ENCODE data around the gene PRKD3.

The PRKD3 gene

GRCh38 chr2:37302701-37303252 is 21.9 kb downstream of the PRKD3 start:
- Histone ChIP-seq H3K4me1 (ENCODE audit: control insufficient read depth, insufficient read depth, low read depth, low read length) (no peaks in the 10 kb centered on the region), H3K9me3 (ENCODE audit: control insufficient read depth, low read length) (no peaks in the 10 kb centered on the region), H3K79me1 (replicated peaks; ENCODE audit: low read length, poor library complexity, severe bottlenecking) (peaks cover 24% of the 10 kb centered on the region), H2BK15ac (ENCODE audit: low read depth, poor library complexity, severe bottlenecking) (no peak overlapping the region), H2BK5ac (ENCODE audit: low read depth, low read length, poor library complexity, severe bottlenecking) (no peak overlapping the region), H3K14ac (ENCODE audit: low read length in 2 of 2) (no peak overlapping the region), H2BK120ac (ENCODE audit: low read depth, low read length) (no peak overlapping the region), H4K8ac (ENCODE audit: low read length) (no peak overlapping the region), H3K23ac (ENCODE audit: low read length in 2 of 2) (no peak overlapping the region), H4K91ac (ENCODE audit: low read length) (no peak overlapping the region), H3K4ac (ENCODE audit: low read depth in 1 of 2, low read length in 2 of 2) (no peak overlapping the region), H3K4me3 (ENCODE audit: insufficient read depth in 1 of 2, low read depth in 1 of 2, low read length in 2 of 2) (no peak overlapping the region), H3K18ac (ENCODE audit: low read depth in 1 of 2, low read length in 2 of 2) (no peak overlapping the region), H2AFZ (ENCODE audit: low read depth, low read length) (no peak overlapping the region), H2BK12ac (ENCODE audit: low read length in 2 of 2) (no peak overlapping the region), H2AK5ac (ENCODE audit: low read length, severe bottlenecking) (no peak overlapping the region), H3K27ac (ENCODE audit: low read length, poor library complexity, severe bottlenecking) (no peak overlapping the region), H3K27me3 (ENCODE audit: control insufficient read depth in 1 of 2, insufficient read depth in 1 of 2, low read length in 2 of 2) (no peaks in the 10 kb centered on the region), H3K4me2 (ENCODE audit: low read length, poor library complexity, severe bottlenecking) (no peak overlapping the region), H3K36me3 (ENCODE audit: control insufficient read depth in 1 of 2, insufficient read depth in 2 of 2, low read depth in 1 of 2, low read length in 2 of 2) (peaks cover 0 to 6% of the 10 kb centered on the region in 2 experiments), H3K9ac (ENCODE audit: low read length) (no peak overlapping the region)
- no peak for DNase-seq
- 95% methylated on average over 9 of the region's 9 CpGs for WGBS

GRCh38 chr2:37301408-37301807 is 23.2 kb downstream of the PRKD3 start:
- Histone ChIP-seq H3K4ac (ENCODE audit: low read depth in 1 of 2, low read length in 2 of 2) (no peak overlapping the region), H3K36me3 (ENCODE audit: control insufficient read depth in 1 of 2, insufficient read depth in 2 of 2, low read depth in 1 of 2, low read length in 2 of 2) (peaks cover 0 to 6% of the 10 kb centered on the region in 2 experiments), H2AFZ (ENCODE audit: low read depth, low read length) (no peak overlapping the region), H2BK120ac (ENCODE audit: low read depth, low read length) (no peak overlapping the region), H3K18ac (ENCODE audit: low read depth in 1 of 2, low read length in 2 of 2) (no peak overlapping the region), H3K9ac (ENCODE audit: low read length) (no peak overlapping the region), H2BK12ac (ENCODE audit: low read length in 2 of 2) (no peak overlapping the region), H3K4me3 (ENCODE audit: insufficient read depth in 1 of 2, low read depth in 1 of 2, low read length in 2 of 2) (no peak overlapping the region), H2BK5ac (ENCODE audit: low read depth, low read length, poor library complexity, severe bottlenecking) (no peak overlapping the region), H4K91ac (ENCODE audit: low read length) (no peak overlapping the region), H3K14ac (ENCODE audit: low read length in 2 of 2) (no peak overlapping the region), H3K27ac (ENCODE audit: low read length, poor library complexity, severe bottlenecking) (no peak overlapping the region), H3K9me3 (ENCODE audit: control insufficient read depth, low read length) (no peaks in the 10 kb centered on the region), H3K23ac (ENCODE audit: low read length in 2 of 2) (no peak overlapping the region), H2BK15ac (ENCODE audit: low read depth, poor library complexity, severe bottlenecking) (no peak overlapping the region), H3K79me1 (replicated peaks; ENCODE audit: low read length, poor library complexity, severe bottlenecking) (peaks cover 25% of the 10 kb centered on the region), H3K27me3 (ENCODE audit: control insufficient read depth in 1 of 2, insufficient read depth in 1 of 2, low read length in 2 of 2) (no peaks in the 10 kb centered on the region), H2AK5ac (ENCODE audit: low read length, severe bottlenecking) (no peak overlapping the region), H3K4me1 (ENCODE audit: control insufficient read depth, insufficient read depth, low read depth, low read length) (no peaks in the 10 kb centered on the region), H3K4me2 (ENCODE audit: low read length, poor library complexity, severe bottlenecking) (no peak overlapping the region), H4K8ac (ENCODE audit: low read length) (no peak overlapping the region)
- no peak for DNase-seq
- 56% methylated on average over 1 of the region's 2 CpGs for WGBS

- peaks cover 0 to 6% of the 10 kb centered on the region in 2 experiments for H3K36me3 ChIP-seq (ENCODE audit: control insufficient read depth in 1 of 2, insufficient read depth in 2 of 2, low read depth in 1 of 2, low read length in 2 of 2)
- no peak overlapping the region for H3K4me2 ChIP-seq (ENCODE audit: low read length, poor library complexity, severe bottlenecking)
- no peak overlapping the region for H4K91ac ChIP-seq (ENCODE audit: low read length)
- no peak overlapping the region for H2AFZ ChIP-seq (ENCODE audit: low read depth, low read length)
- no peak overlapping the region for H2BK15ac ChIP-seq (ENCODE audit: low read depth, poor library complexity, severe bottlenecking)
- H3K23ac ChIP-seq (ENCODE audit: low read length in 2 of 2) = no peak overlapping the region
- no peak overlapping the region for H2AK5ac ChIP-seq (ENCODE audit: low read length, severe bottlenecking)
- H2BK120ac ChIP-seq (ENCODE audit: low read depth, low read length) = no peak overlapping the region
- WGBS = 100% methylated on average over 3 of the region's 4 CpGs
- no peak overlapping the region for H3K4me3 ChIP-seq (ENCODE audit: insufficient read depth in 1 of 2, low read depth in 1 of 2, low read length in 2 of 2)
- no peak overlapping the region for H3K18ac ChIP-seq (ENCODE audit: low read depth in 1 of 2, low read length in 2 of 2)
- no peak overlapping the region for H2BK5ac ChIP-seq (ENCODE audit: low read depth, low read length, poor library complexity, severe bottlenecking)
- H2BK12ac ChIP-seq (ENCODE audit: low read length in 2 of 2) = no peak overlapping the region
- no peak overlapping the region for H4K8ac ChIP-seq (ENCODE audit: low read length)
- peaks cover 22% of the 10 kb centered on the region for H3K79me1 ChIP-seq (replicated peaks; ENCODE audit: low read length, poor library complexity, severe bottlenecking)
- H3K9me3 ChIP-seq (ENCODE audit: control insufficient read depth, low read length) = no peaks in the 10 kb centered on the region
- H3K9ac ChIP-seq (ENCODE audit: low read length) = no peak overlapping the region
- no peak for DNase-seq
- no peaks in the 10 kb centered on the region for H3K27me3 ChIP-seq (ENCODE audit: control insufficient read depth in 1 of 2, insufficient read depth in 1 of 2, low read length in 2 of 2)
- no peak overlapping the region for H3K14ac ChIP-seq (ENCODE audit: low read length in 2 of 2)
- no peaks in the 10 kb centered on the region for H3K4me1 ChIP-seq (ENCODE audit: control insufficient read depth, insufficient read depth, low read depth, low read length)
- H3K4ac ChIP-seq (ENCODE audit: low read depth in 1 of 2, low read length in 2 of 2) = no peak overlapping the region
- H3K27ac ChIP-seq (ENCODE audit: low read length, poor library complexity, severe bottlenecking) = no peak overlapping the region
Measured at GRCh38 chr2:37300578-37300977, 24.1 kb downstream of the PRKD3 start.

GRCh38 chr2:37300146-37300545 is 24.5 kb downstream of the PRKD3 start:
- Histone ChIP-seq H2BK12ac (ENCODE audit: low read length in 2 of 2) (no peak overlapping the region), H3K14ac (ENCODE audit: low read length in 2 of 2) (no peak overlapping the region), H3K79me1 (replicated peaks; ENCODE audit: low read length, poor library complexity, severe bottlenecking) (peaks cover 22% of the 10 kb centered on the region), H3K18ac (ENCODE audit: low read depth in 1 of 2, low read length in 2 of 2) (no peak overlapping the region), H2BK120ac (ENCODE audit: low read depth, low read length) (no peak overlapping the region), H3K27me3 (ENCODE audit: control insufficient read depth in 1 of 2, insufficient read depth in 1 of 2, low read length in 2 of 2) (no peaks in the 10 kb centered on the region), H3K23ac (ENCODE audit: low read length in 2 of 2) (no peak overlapping the region), H3K9ac (ENCODE audit: low read length) (no peak overlapping the region), H2BK5ac (ENCODE audit: low read depth, low read length, poor library complexity, severe bottlenecking) (no peak overlapping the region), H4K91ac (ENCODE audit: low read length) (no peak overlapping the region), H3K36me3 (ENCODE audit: control insufficient read depth in 1 of 2, insufficient read depth in 2 of 2, low read depth in 1 of 2, low read length in 2 of 2) (peaks cover 0 to 6% of the 10 kb centered on the region in 2 experiments), H3K9me3 (ENCODE audit: control insufficient read depth, low read length) (no peaks in the 10 kb centered on the region), H3K4me1 (ENCODE audit: control insufficient read depth, insufficient read depth, low read depth, low read length) (no peaks in the 10 kb centered on the region), H3K4ac (ENCODE audit: low read depth in 1 of 2, low read length in 2 of 2) (no peak overlapping the region), H3K27ac (ENCODE audit: low read length, poor library complexity, severe bottlenecking) (no peak overlapping the region), H3K4me3 (ENCODE audit: insufficient read depth in 1 of 2, low read depth in 1 of 2, low read length in 2 of 2) (no peak overlapping the region), H2AK5ac (ENCODE audit: low read length, severe bottlenecking) (no peak overlapping the region), H2BK15ac (ENCODE audit: low read depth, poor library complexity, severe bottlenecking) (no peak overlapping the region), H3K4me2 (ENCODE audit: low read length, poor library complexity, severe bottlenecking) (no peak overlapping the region), H4K8ac (ENCODE audit: low read length) (no peak overlapping the region), H2AFZ (ENCODE audit: low read depth, low read length) (no peak overlapping the region)
- DNase-seq = no peak
